Epithelial cell of proximal tubule (primary cell): ENCODE measurements around the gene FCHSD2. TPM values are rescaled to one million over a fixed set of nuclear protein-coding genes. Genes with fewer than 3 reads are reported as not detected.

Source experiments
- DNase-seq: peaks from one replicate; pipeline ENCODE4 v3.0.0-alpha.2; 2011; ENCODE audit warnings: low read depth
- H3K4me3 ChIP-seq: 2 replicates; pipeline ENCODE4 v1.5.1; 2011; ENCODE audit warnings: low read depth, mild to moderate bottlenecking, low read length
- CTCF ChIP-seq: conservative IDR thresholded peaks from 2 replicates; pipeline ENCODE4 v1.5.1; 2012; ENCODE audit warnings: low read depth, mild to moderate bottlenecking, low read length
- total RNA-seq: library from RNA; depleted of rRNA; stranded (reverse); fragments of >200 nt; gene quantifications from 2 replicates; pipeline ENCODE4 v1.2.3, GENCODE V29; 2015

FCHSD2 gene
- total RNA-seq, 1 donor from 2014 or later = 8.8 TPM

GRCh38 chr11:73157101-73158010, 15.2 kb upstream of the FCHSD2 start:
- no peak for TF ChIP-seq CTCF
- no peak for DNase-seq
- H3K4me3 ChIP-seq = no peak overlapping the region

DNA sequence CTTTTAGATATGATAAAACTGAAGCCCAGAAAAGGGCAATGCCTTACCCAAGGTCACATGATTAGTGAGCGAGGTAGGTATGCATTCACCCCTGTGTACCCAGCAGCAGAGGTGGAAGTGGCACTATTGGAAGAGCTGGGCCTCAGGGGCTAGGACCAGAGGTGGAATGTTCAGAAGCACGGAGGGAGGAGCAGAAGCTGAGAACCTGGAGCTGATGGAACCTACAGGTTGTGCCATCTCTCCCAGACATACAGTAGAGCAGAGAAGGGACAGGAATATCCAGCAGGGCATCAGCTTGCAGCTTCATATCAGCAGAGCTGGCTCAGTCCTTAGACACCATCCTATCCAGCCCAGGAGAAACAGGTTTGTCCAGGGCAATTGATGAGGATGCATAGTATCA, 14.6 kb upstream of the FCHSD2 start:
- TF ChIP-seq CTCF = no peak
- DNase-seq = no peak
- H3K4me3 ChIP-seq = no peak overlapping the region

DNA sequence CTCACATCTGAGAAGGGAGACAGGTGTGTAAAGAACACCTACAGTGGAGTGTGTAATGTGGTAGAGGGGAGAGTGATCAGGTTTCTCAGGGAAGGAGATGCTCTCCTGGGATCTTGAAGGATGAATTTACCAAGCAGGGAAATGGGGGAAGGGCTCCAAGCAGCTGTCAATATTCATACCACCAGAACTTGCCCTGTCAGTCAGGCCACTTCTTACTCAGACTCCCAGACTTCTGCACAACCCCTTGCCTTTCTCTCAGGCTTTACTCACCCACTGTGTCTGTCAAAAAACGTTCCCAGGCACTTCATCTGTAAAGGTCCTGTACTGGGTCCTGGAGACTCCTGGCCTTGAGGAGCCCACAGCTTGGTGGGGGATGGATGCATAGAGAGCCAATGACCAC, 14.0 kb upstream of the FCHSD2 start:
- no peak for DNase-seq
- H3K4me3 ChIP-seq = no peak overlapping the region
- TF ChIP-seq CTCF = no peak

GRCh38 chr11:73155102-73155501, 13.0 kb upstream of the FCHSD2 start:
- DNase-seq = no peak
- H3K4me3 ChIP-seq = no peak overlapping the region
- TF ChIP-seq CTCF = no peak

DNA sequence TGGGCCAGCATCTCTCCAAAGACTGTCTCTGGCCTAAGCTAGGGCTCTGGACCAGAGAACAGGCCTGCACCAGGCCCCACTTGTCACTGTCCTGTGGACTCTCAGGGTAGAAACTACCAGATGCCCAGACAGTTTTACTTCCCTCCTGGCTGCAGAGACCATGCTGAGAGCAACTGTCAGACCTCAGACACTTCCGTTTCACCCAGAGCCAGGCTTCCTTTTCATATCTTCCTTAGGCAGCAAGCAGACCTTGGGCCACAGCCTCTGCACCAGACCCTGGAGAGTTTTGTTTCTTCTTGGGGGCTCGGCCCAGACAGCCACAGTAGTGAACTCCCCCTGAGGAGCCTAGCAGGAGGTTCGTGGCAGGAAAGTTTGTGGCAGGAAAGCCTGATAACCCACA, 12.1 kb upstream of the FCHSD2 start:
- DNase-seq = no peak
- no peak for TF ChIP-seq CTCF

DNA sequence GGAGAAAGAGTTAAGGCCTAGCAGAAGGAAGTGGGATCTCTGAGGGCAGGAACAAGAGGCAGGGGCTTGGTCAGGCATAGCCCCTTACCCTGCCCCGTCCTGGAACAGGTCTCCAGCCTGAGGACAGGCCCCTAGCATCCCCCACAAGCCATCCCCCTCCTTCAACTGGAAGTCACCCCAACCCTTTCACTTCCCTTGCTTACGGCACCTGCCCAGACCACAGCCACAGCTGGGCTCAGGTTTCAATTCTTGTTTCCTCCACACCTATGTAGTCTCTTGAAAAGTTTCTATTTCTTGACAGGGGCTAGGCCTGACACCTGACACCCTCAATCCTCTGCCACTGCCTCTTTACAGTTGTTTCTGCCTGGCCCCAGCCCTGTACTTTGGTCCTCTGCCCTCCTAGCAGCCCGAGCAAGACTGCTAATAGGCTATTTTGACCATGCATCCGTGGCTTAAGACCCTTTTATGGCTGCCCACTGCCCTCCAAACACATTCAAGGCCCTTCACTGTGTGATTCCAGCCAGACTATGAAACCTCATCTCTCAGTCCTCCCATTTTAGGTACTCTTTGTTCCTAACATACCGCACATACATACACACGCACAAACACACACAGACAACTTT, 10.9 kb upstream of the FCHSD2 start:
- no peak for TF ChIP-seq CTCF
- no peak for DNase-seq
- H3K4me3 ChIP-seq = no peak overlapping the region

More for the DNA sequence above, 12.1 kb upstream of the FCHSD2 start:
- no peak overlapping the region for H3K4me3 ChIP-seq
